Bronchial epithelial cell (primary cell): Measurements from ENCODE around the gene PTCH2. TPM values are rescaled to one million over a fixed set of nuclear protein-coding genes. Genes with fewer than 3 reads are reported as not detected.

Experiments
- DNase-seq: peaks from one replicate; pipeline ENCODE4 v3.0.0-alpha.2; 2010; ENCODE audit warnings: low read depth
- FAIRE-seq: peaks from 2 replicates; lab custom pipeline; 2011; peaks lifted over from hg19 to GRCh38; lab: Jason Lieb, UNC
- H3K27me3 ChIP-seq: 2 replicates; pipeline ENCODE4 v1.5.1; 2011; ENCODE audit warnings: low read length; ENCODE audit not compliant: control insufficient read depth, insufficient read depth
- H3K36me3 ChIP-seq: 2 replicates; pipeline ENCODE4 v1.5.1; 2011; ENCODE audit warnings: low read length; ENCODE audit not compliant: control insufficient read depth, insufficient read depth
- H3K4me3 ChIP-seq: 2 replicates; pipeline ENCODE4 v1.5.1; 2011; ENCODE audit warnings: mild to moderate bottlenecking, low read depth, low read length, control low read depth
- total RNA-seq: library from RNA; depleted of rRNA; stranded (reverse); fragments of >200 nt; gene quantifications from 2 replicates; pipeline ENCODE4 v1.2.1, GENCODE V29; 2014
- TF ChIP-seq, protein P1 (sequence below): IDR thresholded peaks from 2 replicates; pipeline ENCODE4 v1.5.1; 2011; ENCODE audit warnings: mild to moderate bottlenecking, moderate library complexity, low read length, control low read depth, inconsistent platforms; ENCODE audit not compliant: insufficient read depth, severe bottlenecking

The PTCH2 gene
- total RNA-seq, 1 donor from 2014 or later = not detected

DNA sequence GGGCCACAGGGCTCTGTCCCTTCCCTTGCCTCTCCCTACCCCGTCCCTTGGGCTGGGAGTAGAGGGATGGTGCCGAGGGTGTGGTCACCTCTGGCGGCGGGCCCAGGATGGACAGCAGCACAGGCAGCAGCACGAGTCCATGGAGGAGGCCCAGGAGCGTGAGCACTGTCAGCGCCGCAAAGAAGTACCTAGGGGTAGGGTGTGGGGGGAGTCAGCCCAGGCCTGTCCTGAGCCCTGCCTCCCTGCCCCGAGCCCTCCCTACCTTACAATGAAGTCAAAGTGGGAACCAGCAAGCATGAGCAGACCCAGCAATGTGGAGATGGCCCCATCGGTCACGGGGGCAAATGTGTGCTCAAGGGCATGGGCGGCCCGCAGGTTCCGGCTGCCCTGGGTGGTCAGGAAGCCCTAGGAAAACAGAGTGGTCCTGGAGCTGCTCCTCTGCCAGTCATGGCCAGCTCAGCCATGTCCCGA, 20.0 kb downstream of the PTCH2 start:
- Histone ChIP-seq H3K4me3 (no peak overlapping the region), H3K36me3 (no peaks in the 10 kb centered on the region), H3K27me3 (no peaks in the 10 kb centered on the region)
- TF ChIP-seq, protein P1, sequence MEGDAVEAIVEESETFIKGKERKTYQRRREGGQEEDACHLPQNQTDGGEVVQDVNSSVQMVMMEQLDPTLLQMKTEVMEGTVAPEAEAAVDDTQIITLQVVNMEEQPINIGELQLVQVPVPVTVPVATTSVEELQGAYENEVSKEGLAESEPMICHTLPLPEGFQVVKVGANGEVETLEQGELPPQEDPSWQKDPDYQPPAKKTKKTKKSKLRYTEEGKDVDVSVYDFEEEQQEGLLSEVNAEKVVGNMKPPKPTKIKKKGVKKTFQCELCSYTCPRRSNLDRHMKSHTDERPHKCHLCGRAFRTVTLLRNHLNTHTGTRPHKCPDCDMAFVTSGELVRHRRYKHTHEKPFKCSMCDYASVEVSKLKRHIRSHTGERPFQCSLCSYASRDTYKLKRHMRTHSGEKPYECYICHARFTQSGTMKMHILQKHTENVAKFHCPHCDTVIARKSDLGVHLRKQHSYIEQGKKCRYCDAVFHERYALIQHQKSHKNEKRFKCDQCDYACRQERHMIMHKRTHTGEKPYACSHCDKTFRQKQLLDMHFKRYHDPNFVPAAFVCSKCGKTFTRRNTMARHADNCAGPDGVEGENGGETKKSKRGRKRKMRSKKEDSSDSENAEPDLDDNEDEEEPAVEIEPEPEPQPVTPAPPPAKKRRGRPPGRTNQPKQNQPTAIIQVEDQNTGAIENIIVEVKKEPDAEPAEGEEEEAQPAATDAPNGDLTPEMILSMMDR = no peak
- DNase-seq (no peak), FAIRE-seq (no peak)

DNA sequence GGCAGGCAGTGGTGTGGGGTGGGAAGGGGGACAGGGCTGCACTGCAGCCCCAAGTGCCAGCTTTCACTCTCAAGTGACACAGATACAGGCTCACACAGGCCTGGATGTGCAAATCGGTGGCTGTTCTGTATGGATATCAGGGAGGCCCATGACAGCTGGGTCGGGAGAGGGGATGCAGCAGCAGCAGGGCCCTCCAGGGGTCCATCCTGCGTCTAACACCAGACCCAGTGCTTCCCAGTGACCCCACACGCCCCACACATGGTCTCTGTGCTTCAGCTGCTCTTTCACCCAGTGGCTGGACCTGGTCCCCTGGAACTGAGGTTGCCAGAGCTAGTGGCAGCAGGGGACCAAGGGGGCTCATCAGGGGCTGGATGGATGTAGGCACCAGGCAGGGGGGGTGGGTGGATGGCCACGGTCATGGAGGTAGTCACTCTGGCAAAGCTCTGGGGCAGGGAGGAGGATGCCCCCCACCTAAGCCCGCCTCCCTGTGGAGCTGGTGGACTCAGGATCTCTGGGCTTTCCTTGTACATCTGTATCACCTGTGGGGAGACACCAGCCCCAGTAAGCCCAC, 20.8 kb downstream of the PTCH2 start:
- Histone ChIP-seq H3K27me3 (no peaks in the 10 kb centered on the region), H3K4me3 (no peak overlapping the region), H3K36me3 (no peaks in the 10 kb centered on the region)
- FAIRE-seq (no peak), DNase-seq (no peak)
- TF ChIP-seq, protein P1 = no peak

DNA sequence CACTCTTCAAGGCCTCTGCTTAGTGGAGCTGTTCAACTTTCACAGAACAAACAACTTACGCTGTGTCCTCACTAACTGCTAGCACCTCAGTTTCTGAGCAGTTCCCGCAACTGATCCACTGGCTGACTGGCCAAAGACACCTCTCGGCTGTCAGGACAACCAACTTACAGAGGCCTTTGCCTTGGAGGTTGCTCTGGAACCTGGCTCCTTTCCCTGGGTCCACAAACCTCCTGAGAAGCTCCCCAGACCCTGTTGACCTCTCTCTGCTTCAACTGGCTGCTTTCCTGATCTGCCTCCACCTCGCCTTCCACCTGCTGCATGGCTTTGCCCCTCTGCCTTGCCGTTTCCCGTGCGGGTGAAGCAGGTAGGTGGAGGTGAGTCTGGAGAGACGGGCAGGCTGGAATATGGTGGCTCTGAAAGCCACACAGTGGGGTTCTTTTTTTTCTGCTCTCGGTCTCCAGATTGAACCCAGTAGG, 21.8 kb downstream of the PTCH2 start:
- DNase-seq (no peak), FAIRE-seq (no peak)
- TF ChIP-seq, protein P1 = no peak
- H3K27me3 ChIP-seq = no peaks in the 10 kb centered on the region
- no peaks in the 10 kb centered on the region for H3K36me3 ChIP-seq
- H3K4me3 ChIP-seq = no peak overlapping the region

- FAIRE-seq (no peak), DNase-seq (no peak)
- Histone ChIP-seq H3K27me3 (no peaks in the 10 kb centered on the region), H3K36me3 (no peaks in the 10 kb centered on the region), H3K4me3 (peak overlapping the region; percentile 45)
- TF ChIP-seq, protein P1 = no peak
Measured at GRCh38 chr1:44820328-44821239, 22.5 kb downstream of the PTCH2 start.

GRCh38 chr1:44819608-44820327, 23.3 kb downstream of the PTCH2 start:
- no peaks in the 10 kb centered on the region for H3K27me3 ChIP-seq
- FAIRE-seq (peak; percentile 92), DNase-seq (peak; percentile 92)
- peak overlapping the region; percentile 45 for H3K4me3 ChIP-seq
- TF ChIP-seq, protein P1 = peak; percentile 1
- no peaks in the 10 kb centered on the region for H3K36me3 ChIP-seq
